ENCODE measurements around the gene LYRM2.

- TF ChIP-seq POLR2A (IDR thresholded peaks at IDR 0.05), result no peak
- TF ChIP-seq POLR2AphosphoS5 (IDR thresholded peaks at IDR 0.05), result no peak
- TF ChIP-seq CTCF (IDR thresholded peaks at IDR 0.05), result no peak
These were observed 56.9 kb downstream of the LYRM2 start for GRCh38 chr6:89581689-89582088.

All from suprapubic skin (tissue), 4 donors.